Osteoblast (primary cell): ENCODE data around the gene ECE2. TPM values are rescaled to one million over a fixed set of nuclear protein-coding genes. Genes with fewer than 3 reads are reported as not detected.
A peak's percentile ranks its signal among the peaks of the same experiment; 100 is the strongest.

Experiments used
- DNase-seq: peaks from one replicate; pipeline ENCODE4 v3.0.0; 2011; ENCODE audit warnings: low spot score, mixed read lengths; ENCODE audit not compliant: insufficient read length; ENCODE audit errors: missing footprints
- H2AFZ ChIP-seq: 2 replicates; pipeline ENCODE4 v1.6.0; 2011; ENCODE audit warnings: mild to moderate bottlenecking, low read length
- H3K27ac ChIP-seq: 2 replicates; pipeline ENCODE4 v1.5.1; 2011; ENCODE audit warnings: mild to moderate bottlenecking, low read depth, low read length, moderate library complexity
- H3K27me3 ChIP-seq: 2 replicates; pipeline ENCODE4 v1.6.0; 2012; ENCODE audit warnings: mild to moderate bottlenecking, control low read depth, inconsistent platforms, low read length, moderate library complexity; ENCODE audit not compliant: insufficient read depth
- H3K36me3 ChIP-seq: 2 replicates; pipeline ENCODE4 v1.5.1; 2011; ENCODE audit warnings: mild to moderate bottlenecking, low read length, control low read depth, moderate library complexity; ENCODE audit not compliant: insufficient read depth
- H3K4me1 ChIP-seq: 2 replicates; pipeline ENCODE4 v1.5.1; 2011; ENCODE audit warnings: mild to moderate bottlenecking, low read length, control low read depth, moderate library complexity; ENCODE audit not compliant: insufficient read depth
- H3K4me2 ChIP-seq: 2 replicates; pipeline ENCODE4 v1.6.0; 2011; ENCODE audit warnings: mild to moderate bottlenecking, low read length; ENCODE audit not compliant: insufficient read depth
- H3K4me3 ChIP-seq: fragments of 200-600 bp; sonication (generic); 3 replicates; pipeline ENCODE4 v1.5.1; 2012; ENCODE audit warnings: mild to moderate bottlenecking, low read length, inconsistent platforms; ENCODE audit not compliant: insufficient read depth
- H3K79me2 ChIP-seq: 2 replicates; pipeline ENCODE4 v1.6.0; 2012; ENCODE audit warnings: mild to moderate bottlenecking, low read length, control low read depth, inconsistent platforms; ENCODE audit not compliant: insufficient read depth
- H3K9me3 ChIP-seq: 2 replicates; pipeline ENCODE4 v1.5.1; 2011; ENCODE audit warnings: low read depth, low read length, control low read depth
- H4K20me1 ChIP-seq: 2 replicates; pipeline ENCODE4 v1.6.0; 2012; ENCODE audit warnings: mild to moderate bottlenecking, low read length, control low read depth; ENCODE audit not compliant: insufficient read depth
- total RNA-seq: library from RNA; depleted of rRNA; stranded (reverse); fragments of >200 nt; gene quantifications from 2 replicates; pipeline ENCODE4 v1.2.3, GENCODE V29; 2012
- TF ChIP-seq, protein P1 (sequence below): IDR thresholded peaks from 2 replicates; pipeline ENCODE4 v1.5.1; 2011; ENCODE audit warnings: mild to moderate bottlenecking, low read depth, low read length, moderate library complexity; ENCODE audit errors: extremely low read depth

ECE2 gene
- total RNA-seq, 1 donor: not detected

DNA sequence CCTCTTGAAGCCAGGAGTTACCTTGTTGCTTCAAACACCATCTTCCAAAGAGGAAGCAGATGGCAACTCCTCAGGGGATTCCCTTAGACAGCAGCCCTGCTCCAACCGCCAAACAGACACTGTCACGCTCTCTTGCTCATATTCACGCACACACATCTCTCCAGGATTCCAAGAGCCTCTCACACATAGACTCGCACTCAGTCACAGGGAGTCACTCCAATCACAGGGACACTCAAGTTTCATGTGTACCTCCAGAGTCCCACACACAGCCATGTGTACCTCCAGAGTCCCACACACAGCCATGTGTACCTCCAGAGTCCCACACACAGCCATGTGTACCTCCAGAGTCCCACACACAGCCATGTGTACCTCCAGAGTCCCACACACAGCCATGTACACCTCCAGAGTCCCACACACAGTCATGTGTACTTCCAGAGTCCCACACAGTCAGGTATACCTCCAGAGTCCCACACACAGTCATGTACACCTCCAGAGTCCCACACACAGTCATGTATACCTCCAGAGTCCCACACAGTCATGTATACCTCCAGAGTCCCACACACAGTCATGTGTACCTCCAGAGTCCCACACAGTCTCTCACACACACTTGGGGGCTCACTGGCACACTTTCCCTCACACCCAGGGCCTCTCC is 40.3 kb upstream of the ECE2 start:
- H3K4me1 ChIP-seq: no peaks in the 10 kb centered on the region
- H3K4me3 ChIP-seq: no peak overlapping the region
- H4K20me1 ChIP-seq: no peaks in the 10 kb centered on the region
- H3K4me2 ChIP-seq: no peak overlapping the region
- TF ChIP-seq, protein P1, sequence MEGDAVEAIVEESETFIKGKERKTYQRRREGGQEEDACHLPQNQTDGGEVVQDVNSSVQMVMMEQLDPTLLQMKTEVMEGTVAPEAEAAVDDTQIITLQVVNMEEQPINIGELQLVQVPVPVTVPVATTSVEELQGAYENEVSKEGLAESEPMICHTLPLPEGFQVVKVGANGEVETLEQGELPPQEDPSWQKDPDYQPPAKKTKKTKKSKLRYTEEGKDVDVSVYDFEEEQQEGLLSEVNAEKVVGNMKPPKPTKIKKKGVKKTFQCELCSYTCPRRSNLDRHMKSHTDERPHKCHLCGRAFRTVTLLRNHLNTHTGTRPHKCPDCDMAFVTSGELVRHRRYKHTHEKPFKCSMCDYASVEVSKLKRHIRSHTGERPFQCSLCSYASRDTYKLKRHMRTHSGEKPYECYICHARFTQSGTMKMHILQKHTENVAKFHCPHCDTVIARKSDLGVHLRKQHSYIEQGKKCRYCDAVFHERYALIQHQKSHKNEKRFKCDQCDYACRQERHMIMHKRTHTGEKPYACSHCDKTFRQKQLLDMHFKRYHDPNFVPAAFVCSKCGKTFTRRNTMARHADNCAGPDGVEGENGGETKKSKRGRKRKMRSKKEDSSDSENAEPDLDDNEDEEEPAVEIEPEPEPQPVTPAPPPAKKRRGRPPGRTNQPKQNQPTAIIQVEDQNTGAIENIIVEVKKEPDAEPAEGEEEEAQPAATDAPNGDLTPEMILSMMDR: no peak
- H3K9me3 ChIP-seq: no peaks in the 10 kb centered on the region
- H3K36me3 ChIP-seq: no peaks in the 10 kb centered on the region
- H3K79me2 ChIP-seq: no peaks in the 10 kb centered on the region
- no peak for DNase-seq
- H3K27ac ChIP-seq: no peak overlapping the region
- peaks cover 29% of the 10 kb centered on the region for H3K27me3 ChIP-seq
- H2AFZ ChIP-seq: no peak overlapping the region

DNA sequence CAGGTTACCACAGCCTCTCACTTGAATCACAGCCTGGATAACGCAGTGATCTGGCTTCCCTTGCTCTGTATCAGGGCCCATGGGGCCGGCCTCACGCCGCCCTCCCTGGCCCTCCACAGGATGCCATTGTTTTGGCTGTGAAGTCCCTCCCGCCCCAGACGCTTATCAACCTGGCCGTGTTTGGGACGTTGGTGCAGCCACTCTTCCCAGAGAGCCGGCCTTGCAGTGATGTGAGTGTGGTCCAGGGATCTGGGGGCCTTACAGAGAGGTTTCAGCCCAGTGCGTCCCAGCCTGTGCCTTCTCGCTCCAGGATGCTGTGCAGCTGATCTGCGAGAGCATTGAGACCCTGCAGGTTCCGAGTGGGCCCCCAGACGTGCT is 39.8 kb upstream of the ECE2 start:
- TF ChIP-seq, protein P1: no peak
- no peak overlapping the region for H3K4me3 ChIP-seq
- H3K9me3 ChIP-seq: no peaks in the 10 kb centered on the region
- peaks cover 24% of the 10 kb centered on the region for H3K27me3 ChIP-seq
- no peak overlapping the region for H3K4me2 ChIP-seq
- H3K79me2 ChIP-seq: no peaks in the 10 kb centered on the region
- H3K27ac ChIP-seq: no peak overlapping the region
- H3K4me1 ChIP-seq: no peaks in the 10 kb centered on the region
- peaks cover 4% of the 10 kb centered on the region for H4K20me1 ChIP-seq
- peak; percentile 65 for DNase-seq
- H2AFZ ChIP-seq: no peak overlapping the region
- no peaks in the 10 kb centered on the region for H3K36me3 ChIP-seq

DNA sequence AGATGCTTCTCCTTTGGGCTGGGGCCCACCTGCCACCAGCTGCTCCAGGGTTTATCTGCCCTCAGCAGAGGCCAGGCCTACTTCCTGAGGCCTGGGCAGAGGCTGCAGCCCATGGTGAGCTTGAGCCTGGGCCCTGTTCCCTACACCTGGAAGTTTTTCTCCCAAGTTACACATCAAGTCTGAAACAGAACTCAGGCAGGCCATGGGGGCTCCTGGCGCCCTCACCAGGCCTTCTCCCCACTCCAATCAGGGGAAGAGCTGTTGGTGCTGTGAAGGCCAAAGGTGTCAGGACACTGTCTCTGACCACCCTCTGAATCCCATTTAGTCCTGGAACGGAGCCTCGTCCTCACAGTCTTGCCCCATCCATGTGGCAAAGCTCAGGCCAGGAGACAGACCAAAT is 39.2 kb upstream of the ECE2 start:
- Histone ChIP-seq H3K27ac (no peak overlapping the region), H3K79me2 (no peaks in the 10 kb centered on the region), H3K4me2 (no peak overlapping the region), H3K27me3 (peaks cover 17% of the 10 kb centered on the region), H3K9me3 (no peaks in the 10 kb centered on the region), H3K4me3 (no peak overlapping the region), H4K20me1 (peaks cover 9% of the 10 kb centered on the region), H2AFZ (no peak overlapping the region), H3K36me3 (no peaks in the 10 kb centered on the region), H3K4me1 (no peaks in the 10 kb centered on the region)
- TF ChIP-seq, protein P1: no peak
- peak; percentile 69 for DNase-seq

DNA sequence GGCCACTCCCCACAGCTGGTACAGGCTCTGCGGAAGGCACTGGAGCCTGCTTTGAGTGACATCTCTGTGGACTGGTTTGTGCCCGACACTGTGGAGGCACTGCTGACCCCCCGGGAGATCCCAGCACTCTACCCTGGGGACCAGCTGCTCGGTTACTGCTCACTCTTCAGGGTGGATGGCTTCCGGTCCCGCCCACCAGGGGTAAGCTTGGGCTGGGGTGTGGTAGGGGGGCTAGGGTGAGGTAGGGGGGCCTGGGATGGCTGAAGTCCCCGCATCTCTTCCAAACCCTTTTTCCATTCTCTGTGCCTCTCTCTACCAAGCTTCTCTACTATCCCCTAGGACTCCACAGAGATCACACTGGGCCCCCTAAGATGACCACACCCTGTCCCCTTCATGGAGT is 38.6 kb upstream of the ECE2 start:
- Histone ChIP-seq H3K4me1 (no peaks in the 10 kb centered on the region), H3K4me3 (no peak overlapping the region), H3K4me2 (no peak overlapping the region), H4K20me1 (peaks cover 14% of the 10 kb centered on the region), H3K27me3 (peaks cover 12% of the 10 kb centered on the region), H2AFZ (no peak overlapping the region), H3K27ac (no peak overlapping the region), H3K9me3 (no peaks in the 10 kb centered on the region), H3K79me2 (no peaks in the 10 kb centered on the region), H3K36me3 (peaks cover 2% of the 10 kb centered on the region)
- peak; percentile 50 for DNase-seq
- TF ChIP-seq, protein P1: no peak
